H9 (cell line): ENCODE data around the gene PNPO. TPM values are rescaled to one million over a fixed set of nuclear protein-coding genes. Genes with fewer than 3 reads are reported as not detected.

Experiments
- DNase-seq: peaks from one replicate; pipeline ENCODE4 v3.0.0-alpha.2; 2017
- H2AFZ ChIP-seq: one replicate; pipeline ENCODE4 v1.6.1; 2013; ENCODE audit warnings: mild to moderate bottlenecking, low read length, control low read depth, moderate library complexity
- H2AK5ac ChIP-seq: 2 replicates; pipeline ENCODE4 v1.6.1; 2013; ENCODE audit warnings: low read length, control low read depth, mixed read lengths; ENCODE audit not compliant: insufficient read length
- H2BK120ac ChIP-seq: one replicate; pipeline ENCODE4 v1.6.1; 2013; ENCODE audit warnings: low read depth, mild to moderate bottlenecking, low read length, control low read depth, inconsistent platforms; ENCODE audit not compliant: poor library complexity, severe bottlenecking
- H2BK12ac ChIP-seq: 2 replicates; pipeline ENCODE4 v1.6.1; 2013; ENCODE audit warnings: low read length, control low read depth, mixed read lengths, low read depth; ENCODE audit not compliant: insufficient read length
- H2BK15ac ChIP-seq: 2 replicates; pipeline ENCODE4 v1.6.1; 2013; ENCODE audit warnings: low read depth, low read length, control low read depth
- H2BK20ac ChIP-seq: one replicate; pipeline ENCODE4 v1.6.1; 2013; ENCODE audit warnings: low read depth, mild to moderate bottlenecking, low read length, control low read depth, inconsistent platforms; ENCODE audit not compliant: poor library complexity, severe bottlenecking
- H2BK5ac ChIP-seq: 2 replicates; pipeline ENCODE4 v1.6.1; 2013; ENCODE audit warnings: low read length, control low read depth, mixed read lengths; ENCODE audit not compliant: insufficient read length
- H3K14ac ChIP-seq: 2 replicates; pipeline ENCODE4 v1.6.1; 2013; ENCODE audit warnings: low read length, control low read depth; ENCODE audit not compliant: insufficient read depth
- H3K18ac ChIP-seq: 2 replicates; pipeline ENCODE4 v1.6.1; 2013; ENCODE audit warnings: low read depth, mild to moderate bottlenecking, mixed read lengths, low read length, control low read depth; ENCODE audit not compliant: insufficient read length
- H3K23ac ChIP-seq: 2 replicates; pipeline ENCODE4 v1.6.1; 2013; ENCODE audit warnings: low read length, control low read depth, mixed read lengths, low read depth; ENCODE audit not compliant: insufficient read length
- H3K23me2 ChIP-seq: 2 replicates; pipeline ENCODE4 v1.6.1; 2013; ENCODE audit warnings: low read depth, mild to moderate bottlenecking, mixed read lengths, low read length, control low read depth; ENCODE audit not compliant: insufficient read length, poor library complexity, severe bottlenecking
- H3K27ac ChIP-seq: 2 replicates; pipeline ENCODE4 v1.5.1; 2013; ENCODE audit warnings: low read length, control low read depth, mixed read lengths, low read depth; ENCODE audit not compliant: insufficient read length
- H3K27me3 ChIP-seq: 2 replicates; pipeline ENCODE4 v1.6.1; 2013; ENCODE audit warnings: low read length, control low read depth, inconsistent platforms; ENCODE audit not compliant: insufficient read depth
- H3K4ac ChIP-seq: 2 replicates; pipeline ENCODE4 v1.6.1; 2013; ENCODE audit warnings: low read depth, mild to moderate bottlenecking, control low read depth, inconsistent platforms, low read length, moderate library complexity
- H3K4me1 ChIP-seq: 2 replicates; pipeline ENCODE4 v1.6.1; 2013; ENCODE audit warnings: low read length, control low read depth, inconsistent platforms; ENCODE audit not compliant: insufficient read depth
- H3K4me2 ChIP-seq: 2 replicates; pipeline ENCODE4 v1.6.1; 2013; ENCODE audit warnings: low read length, control low read depth, mixed read lengths; ENCODE audit not compliant: insufficient read length, insufficient read depth
- H3K56ac ChIP-seq: 2 replicates; pipeline ENCODE4 v1.6.1; 2013; ENCODE audit warnings: low read depth, mild to moderate bottlenecking, mixed read lengths, low read length, control low read depth; ENCODE audit not compliant: insufficient read length
- H3K79me1 ChIP-seq: 2 replicates; pipeline ENCODE4 v1.6.1; 2013; ENCODE audit warnings: low read depth, mild to moderate bottlenecking, moderate library complexity, low read length, control low read depth, inconsistent platforms; ENCODE audit not compliant: insufficient read depth, poor library complexity, severe bottlenecking
- H3K79me2 ChIP-seq: 2 replicates; pipeline ENCODE4 v1.6.1; 2013; ENCODE audit warnings: low read length, control low read depth, inconsistent platforms; ENCODE audit not compliant: insufficient read depth
- H3K9ac ChIP-seq: 2 replicates; pipeline ENCODE4 v1.6.1; 2013; ENCODE audit warnings: low read length, control low read depth, mixed read lengths; ENCODE audit not compliant: insufficient read length; ENCODE audit errors: extremely low read depth
- H3K9me3 ChIP-seq: one replicate; pipeline ENCODE4 v1.6.1; 2013; ENCODE audit warnings: low read depth, low read length, inconsistent platforms; ENCODE audit not compliant: control insufficient read depth
- H3T11ph ChIP-seq: one replicate; pipeline ENCODE4 v1.6.1; 2013; ENCODE audit warnings: mild to moderate bottlenecking, low read length, control low read depth, inconsistent platforms
- H4K20me1 ChIP-seq: one replicate; pipeline ENCODE4 v1.6.1; 2013; ENCODE audit not compliant: control insufficient read depth, insufficient read length, insufficient read depth
- H4K5ac ChIP-seq: 2 replicates; pipeline ENCODE4 v1.6.1; 2013; ENCODE audit warnings: low read depth, mild to moderate bottlenecking, mixed read lengths, low read length, control low read depth; ENCODE audit not compliant: insufficient read length
- H4K8ac ChIP-seq: replicated peaks from 2 replicates; pipeline ENCODE4 v1.6.1; 2013; ENCODE audit warnings: low read length, control low read depth, mixed read lengths, low read depth; ENCODE audit not compliant: insufficient read length
- H4K91ac ChIP-seq: 2 replicates; pipeline ENCODE4 v1.6.1; 2013; ENCODE audit warnings: low read depth, mild to moderate bottlenecking, moderate library complexity, mixed read lengths, low read length, control low read depth; ENCODE audit not compliant: insufficient read length
- H3K27ac Mint-ChIP-seq, 3 experiments: 2 replicates in 2 of 3; 3 replicates in 1 of 3; pipeline ENCODE4 v1.8.0; 2020 to 2021; ENCODE audit warnings: mixed read lengths in 3 of 3, mild to moderate bottlenecking in 1 of 3, moderate library complexity in 1 of 3
- H3K27me3 Mint-ChIP-seq: 2 replicates; pipeline ENCODE4 v1.8.0; 2021; ENCODE audit warnings: low read depth, mild to moderate bottlenecking, moderate library complexity, mixed read lengths
- H3K36me3 Mint-ChIP-seq, 3 experiments: 2 replicates in 2 of 3; 3 replicates in 1 of 3; pipeline ENCODE4 v1.8.0; 2020 to 2021; ENCODE audit warnings: low read depth in 3 of 3, mixed read lengths in 3 of 3; ENCODE audit not compliant: insufficient read depth in 1 of 3
- H3K4me1 Mint-ChIP-seq, 2 experiments: 2 replicates each; pipeline ENCODE4 v1.8.0; 2020; ENCODE audit warnings: mixed read lengths in 2 of 2
- H3K4me3 Mint-ChIP-seq, 2 experiments: 2 replicates in 1 of 2; 3 replicates in 1 of 2; pipeline ENCODE4 v1.8.0; 2020 to 2021; ENCODE audit warnings: mild to moderate bottlenecking in 2 of 2, mixed read lengths in 2 of 2, moderate library complexity in 1 of 2
- H3K9me3 Mint-ChIP-seq, 2 experiments: 2 replicates in 1 of 2; 3 replicates in 1 of 2; pipeline ENCODE4 v1.8.0; 2020; ENCODE audit warnings: mild to moderate bottlenecking in 2 of 2, mixed read lengths in 2 of 2, moderate library complexity in 1 of 2
- WGBS: extraction: QIAGEN DNeasy Blood & Tissue Kit; methylation state at CpG from one replicate; pipeline ENCODE4 v1.1.7; 2013; ENCODE audit warnings: missing lambda C conversion rate, low lambda C conversion rate, mixed read lengths; ENCODE audit not compliant: insufficient read length; ENCODE audit errors: extremely low coverage; 5-methylcytosine and 5-hydroxymethylcytosine counted together
- total RNA-seq: library from RNA; stranded (reverse); gene quantifications from 2 replicates; pipeline ENCODE4 v1.2.1, GENCODE V29; 2021
- TF ChIP-seq, protein P1 (sequence below): fragments of 200-600 bp; sonication (generic); conservative IDR thresholded peaks from 3 replicates; pipeline ENCODE4 v1.8.0; 2021; ENCODE audit warnings: antibody characterized with exemption, mild to moderate bottlenecking

The PNPO gene
- total RNA-seq, 1 experiment from 2014 or later = 6.7 TPM

DNA sequence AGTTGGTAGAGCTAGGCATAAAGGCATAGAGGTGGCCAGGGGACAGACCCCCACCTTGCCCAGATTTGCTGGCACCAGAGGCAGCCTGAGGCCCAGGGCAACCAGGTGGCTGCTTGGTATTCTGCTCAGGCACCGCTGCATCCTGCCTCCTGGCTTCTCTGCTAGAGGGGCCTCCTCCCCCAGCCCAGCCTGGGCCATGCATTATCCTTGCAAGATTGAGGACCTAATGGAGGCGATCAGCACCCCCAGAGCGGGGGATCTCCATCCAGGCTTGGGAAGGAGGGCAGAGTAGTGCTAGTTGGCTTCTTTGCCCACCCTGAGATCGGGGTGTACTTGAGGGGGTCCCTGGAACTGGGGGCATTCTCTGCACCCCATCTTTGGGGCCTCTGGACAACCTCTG, 53.4 kb downstream of the PNPO start:
- Histone ChIP-seq H4K8ac (no peak overlapping the region), H4K20me1 (no peaks in the 10 kb centered on the region), H2AK5ac (no peak overlapping the region), H2AFZ (no peak overlapping the region), H2BK20ac (no peak overlapping the region), H2BK5ac (no peak overlapping the region), H3K9ac (no peak overlapping the region), H3K27ac (no peak overlapping the region), H4K91ac (no peak overlapping the region), H2BK15ac (no peak overlapping the region), H3K56ac (no peak overlapping the region), H3K9me3 (no peaks in the 10 kb centered on the region), H3K79me2 (no peaks in the 10 kb centered on the region), H3K79me1 (no peaks in the 10 kb centered on the region), H3K4ac (no peak overlapping the region), H3K18ac (no peak overlapping the region), H3K23me2 (no peaks in the 10 kb centered on the region), H2BK120ac (no peak overlapping the region), H2BK12ac (no peak overlapping the region), H3K27me3 (no peaks in the 10 kb centered on the region), H3T11ph (no peak overlapping the region), H3K4me1 (peaks cover 4% of the 10 kb centered on the region; the same call in 1 of the 2 replicates), H3K23ac (no peak overlapping the region), H4K5ac (no peak overlapping the region), H3K4me2 (no peak overlapping the region), H3K14ac (no peak overlapping the region)
- no peak for DNase-seq
- TF ChIP-seq, protein P1, sequence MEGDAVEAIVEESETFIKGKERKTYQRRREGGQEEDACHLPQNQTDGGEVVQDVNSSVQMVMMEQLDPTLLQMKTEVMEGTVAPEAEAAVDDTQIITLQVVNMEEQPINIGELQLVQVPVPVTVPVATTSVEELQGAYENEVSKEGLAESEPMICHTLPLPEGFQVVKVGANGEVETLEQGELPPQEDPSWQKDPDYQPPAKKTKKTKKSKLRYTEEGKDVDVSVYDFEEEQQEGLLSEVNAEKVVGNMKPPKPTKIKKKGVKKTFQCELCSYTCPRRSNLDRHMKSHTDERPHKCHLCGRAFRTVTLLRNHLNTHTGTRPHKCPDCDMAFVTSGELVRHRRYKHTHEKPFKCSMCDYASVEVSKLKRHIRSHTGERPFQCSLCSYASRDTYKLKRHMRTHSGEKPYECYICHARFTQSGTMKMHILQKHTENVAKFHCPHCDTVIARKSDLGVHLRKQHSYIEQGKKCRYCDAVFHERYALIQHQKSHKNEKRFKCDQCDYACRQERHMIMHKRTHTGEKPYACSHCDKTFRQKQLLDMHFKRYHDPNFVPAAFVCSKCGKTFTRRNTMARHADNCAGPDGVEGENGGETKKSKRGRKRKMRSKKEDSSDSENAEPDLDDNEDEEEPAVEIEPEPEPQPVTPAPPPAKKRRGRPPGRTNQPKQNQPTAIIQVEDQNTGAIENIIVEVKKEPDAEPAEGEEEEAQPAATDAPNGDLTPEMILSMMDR = no peak
- Mint-ChIP-seq H3K36me3 (no peaks in the 10 kb centered on the region), H3K4me1 (peaks cover 56 to 64% of the 10 kb centered on the region in 2 experiments), H3K9me3 (no peaks in the 10 kb centered on the region; a peak in 1 of 5 replicates), H3K27ac (peak overlapping the region in 1 of 3 experiments; percentile 68; a peak in 2 of 7 replicates), H3K4me3 (no peak overlapping the region), H3K27me3 (peaks cover 1% of the 10 kb centered on the region)
- WGBS = no CpG with 5 or more reads among the region's 4 CpGs
